HG02970 (cell line): ENCODE measurements around the gene COL26A1.
"Not testable (repeated sequence)": the region's sequence is repeated elsewhere in the genome, so short reads cannot be mapped to it uniquely, and the experiment has no call there.

ENCODE experiments used
- ATAC-seq: cut with Tn5 transposase; IDR thresholded peaks from one replicate; pipeline ENCODE4 v1.9.1; 2021; ENCODE audit warnings: mild to moderate bottlenecking, moderate library complexity, moderate number of reproducible peaks; ENCODE audit not compliant: unreplicated experiment, low FRiP score

COL26A1 gene

GRCh38 chr7:101589976-101590662 is 227.4 kb downstream of the COL26A1 start:
- no peak for ATAC-seq

- ATAC-seq = no peak
Measured at GRCh38 chr7:101590663-101591435, 228.2 kb downstream of the COL26A1 start.

- no peak for ATAC-seq
Measured at GRCh38 chr7:101591504-101591903, 228.8 kb downstream of the COL26A1 start.

- no peak for ATAC-seq
Measured at GRCh38 chr7:101593556-101593955, 230.9 kb downstream of the COL26A1 start.

GRCh38 chr7:101594790-101595189 is 232.1 kb downstream of the COL26A1 start:
- ATAC-seq = no peak

GRCh38 chr7:101595246-101595645 is 232.6 kb downstream of the COL26A1 start:
- no peak for ATAC-seq

- no peak for ATAC-seq
Measured at GRCh38 chr7:101595766-101596537, 233.3 kb downstream of the COL26A1 start.

- ATAC-seq = no peak
Measured at GRCh38 chr7:101596898-101597297, 234.2 kb downstream of the COL26A1 start.

- no peak for ATAC-seq
Measured at GRCh38 chr7:101597941-101598340, 235.3 kb downstream of the COL26A1 start.

GRCh38 chr7:101598422-101598985 is 235.8 kb downstream of the COL26A1 start:
- ATAC-seq = no peak

GRCh38 chr7:101598986-101599771 is 236.5 kb downstream of the COL26A1 start:
- ATAC-seq = no peak

- ATAC-seq = no peak
Measured at GRCh38 chr7:101599787-101600186, 237.1 kb downstream of the COL26A1 start.

GRCh38 chr7:101602082-101602481 is 239.4 kb downstream of the COL26A1 start:
- no peak for ATAC-seq

- no peak for ATAC-seq
Measured at GRCh38 chr7:101602484-101603241, 240.0 kb downstream of the COL26A1 start.

GRCh38 chr7:101604331-101604933 is 241.8 kb downstream of the COL26A1 start:
- no peak for ATAC-seq

GRCh38 chr7:101604934-101605332 is 242.3 kb downstream of the COL26A1 start:
- not testable (repeated sequence) for ATAC-seq

GRCh38 chr7:101605611-101606497 is 243.2 kb downstream of the COL26A1 start:
- no peak for ATAC-seq

- ATAC-seq = no peak
Measured at GRCh38 chr7:101606498-101606923, 243.8 kb downstream of the COL26A1 start.
